Left ventricle myocardium inferior (tissue), 1 donor: ENCODE results near the gene PFAS. TPM values are rescaled to one million over a fixed set of nuclear protein-coding genes. Genes with fewer than 3 reads are reported as not detected.
A peak's percentile ranks its signal among the peaks of the same experiment; 100 is the strongest.

Source experiments
- DNase-seq: peaks from one replicate; pipeline ENCODE4 v3.0.0-alpha.2; 2020
- H3K27ac ChIP-seq: fragments of 200-600 bp; replicated peaks from 2 replicates; pipeline ENCODE4 v1.8.0; 2021
- H3K27me3 ChIP-seq: fragments of 200-600 bp; 2 replicates; pipeline ENCODE4 v1.8.0; 2021; ENCODE audit warnings: low read depth
- H3K36me3 ChIP-seq: fragments of 200-600 bp; 2 replicates; pipeline ENCODE4 v1.8.0; 2021
- H3K4me1 ChIP-seq: fragments of 200-600 bp; 2 replicates; pipeline ENCODE4 v1.8.0; 2021
- H3K4me3 ChIP-seq: fragments of 200-600 bp; 2 replicates; pipeline ENCODE4 v1.8.0; 2021; ENCODE audit warnings: mild to moderate bottlenecking, moderate library complexity
- H3K9me3 ChIP-seq: fragments of 200-600 bp; replicated peaks from 2 replicates; pipeline ENCODE4 v1.8.0; 2021
- CTCF ChIP-seq: fragments of 200-600 bp; IDR thresholded peaks from 2 replicates; pipeline ENCODE4 v1.8.0; 2021; ENCODE audit warnings: antibody characterized with exemption, mild to moderate bottlenecking, borderline replicate concordance
- intact Hi-C: fragments of 100-400 bp; cut with micrococcal nuclease; formaldehyde crosslinking; loops from one replicate; pipeline ENCODE4 v1.11.0; 2022
- long read RNA-seq: library from polyadenylated mRNA; unstranded; transcript quantifications from one replicate; pipeline ENCODE4 v2.0.0, GENCODE V29; 2021
- total RNA-seq: library from RNA; stranded (reverse); fragmentation: NEBNext Ultra II Directional; extraction: Animal tissue kit (Norgen Biotek cat#: 25700); gene quantifications from one replicate; pipeline ENCODE4 v1.2.1, GENCODE V29; 2021
- donor health status: DM: no; HTN: yes; CAD: no; lungs with severe emphysema.

Gene PFAS
- 9.8 TPM for total RNA-seq
- long read RNA-seq, full-length matches to known transcripts = 1 of 12 reads
- long read RNA-seq, partial matches to known transcripts = 9 of 12 reads
- long read RNA-seq, other reads (novel, unspliced or antisense) = 2 of 12 reads

GRCh38 chr17:8248751-8249607 lies at the start of gene PFAS:
PFAS (plus strand) TSS chr17:8249289; CDS start chr17:8253938, 4,649 bp downstream.
- Histone ChIP-seq H3K27ac (peak within 1 kb of the TSS; percentile 97), H3K4me1 (peaks cover 37% of the 10 kb centered on the region), H3K36me3 (peaks cover 15% of the 10 kb centered on the region), H3K9me3 (no peaks in the 10 kb centered on the region), H3K4me3 (peak within 1 kb of the TSS; percentile 90), H3K27me3 (no peaks in the 10 kb centered on the region)
- no peak for TF ChIP-seq CTCF
- intact Hi-C loops = no loop called here
- peak; percentile 97 for DNase-seq

- Histone ChIP-seq H3K9me3 (no peaks in the 10 kb centered on the region), H3K4me3 (no peak overlapping the region), H3K27me3 (no peaks in the 10 kb centered on the region), H3K36me3 (no peaks in the 10 kb centered on the region), H3K4me1 (peaks cover 7% of the 10 kb centered on the region), H3K27ac (no peak overlapping the region)
- intact Hi-C loops = no loop called here
- no peak for DNase-seq
- no peak for TF ChIP-seq CTCF
Observed at GRCh38 chr17:8204761-8205555, 44.1 kb upstream of the PFAS start.

- intact Hi-C loops = no loop called here
- no peak for TF ChIP-seq CTCF
- no peak overlapping the region for H3K4me3 ChIP-seq
- H3K9me3 ChIP-seq = no peaks in the 10 kb centered on the region
- no peak overlapping the region for H3K27ac ChIP-seq
- no peak for DNase-seq
- H3K4me1 ChIP-seq = peaks cover 17% of the 10 kb centered on the region
- no peaks in the 10 kb centered on the region for H3K36me3 ChIP-seq
- H3K27me3 ChIP-seq = no peaks in the 10 kb centered on the region
Observed at GRCh38 chr17:8206536-8206935, 42.6 kb upstream of the PFAS start.

GRCh38 chr17:8209907-8210760 lies 39.0 kb upstream of the PFAS start, which contains the start of gene AURKB:
AURKB (minus strand) TSS chr17:8210575; CDS start chr17:8210224, 351 bp downstream.
- Histone ChIP-seq H3K36me3 (no peaks in the 10 kb centered on the region), H3K27ac (peak within 1 kb of the TSS; percentile 79), H3K27me3 (no peaks in the 10 kb centered on the region), H3K9me3 (no peaks in the 10 kb centered on the region), H3K4me1 (peaks cover 17% of the 10 kb centered on the region), H3K4me3 (peak within 1 kb of the TSS; percentile 73)
- intact Hi-C loops = no loop called here
- peak; percentile 92 for DNase-seq
- TF ChIP-seq CTCF = no peak
